ENCODE data around the gene FBXO4.
A peak's percentile ranks its signal among the peaks of the same experiment; 100 is the strongest.

The FBXO4 gene, protein sequence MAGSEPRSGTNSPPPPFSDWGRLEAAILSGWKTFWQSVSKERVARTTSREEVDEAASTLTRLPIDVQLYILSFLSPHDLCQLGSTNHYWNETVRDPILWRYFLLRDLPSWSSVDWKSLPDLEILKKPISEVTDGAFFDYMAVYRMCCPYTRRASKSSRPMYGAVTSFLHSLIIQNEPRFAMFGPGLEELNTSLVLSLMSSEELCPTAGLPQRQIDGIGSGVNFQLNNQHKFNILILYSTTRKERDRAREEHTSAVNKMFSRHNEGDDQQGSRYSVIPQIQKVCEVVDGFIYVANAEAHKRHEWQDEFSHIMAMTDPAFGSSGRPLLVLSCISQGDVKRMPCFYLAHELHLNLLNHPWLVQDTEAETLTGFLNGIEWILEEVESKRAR

DNA sequence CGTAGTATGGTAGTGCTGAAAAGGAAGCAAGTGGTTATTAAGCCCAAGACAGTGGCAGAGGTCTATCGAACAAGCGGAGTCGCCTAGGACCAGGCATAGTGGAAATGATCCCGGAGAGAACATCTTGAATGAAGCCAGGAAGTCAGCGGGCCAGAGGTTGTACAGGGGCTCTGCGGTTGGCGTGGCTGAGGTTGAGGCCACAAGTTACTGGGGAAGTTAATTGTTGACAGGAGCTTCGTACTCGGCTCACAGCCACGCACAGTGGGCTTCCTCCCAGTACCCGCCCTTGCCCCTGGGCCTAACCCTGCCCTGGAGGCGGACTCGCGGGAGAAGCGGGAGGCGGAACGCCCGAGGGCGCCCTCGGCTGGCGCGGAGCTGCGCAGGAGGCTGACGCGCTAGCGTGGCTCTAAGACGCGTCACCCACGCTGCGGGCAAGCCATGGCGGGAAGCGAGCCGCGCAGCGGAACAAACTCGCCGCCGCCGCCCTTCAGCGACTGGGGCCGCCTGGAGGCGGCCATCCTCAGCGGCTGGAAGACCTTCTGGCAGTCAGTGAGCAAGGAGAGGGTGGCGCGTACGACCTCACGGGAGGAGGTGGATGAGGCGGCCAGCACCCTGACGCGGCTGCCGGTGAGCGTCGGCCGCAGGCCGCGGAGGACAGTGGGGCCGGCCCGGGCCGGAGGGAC lies at the start of gene FBXO4:
Gene FBXO4 (plus strand): TSS at position 410 of the 683 bp plus-strand sequence. CDS start 29 bp downstream, at position 439.
- peak within 1 kb of the TSS; percentile 94 for H3K4me3 ChIP-seq (ENCODE audit: low read length)
- H3K27me3 ChIP-seq (ENCODE audit: control insufficient read depth, insufficient read depth, low read length), result no peaks in the 10 kb centered on the region
- H3K4me1 ChIP-seq (ENCODE audit: control insufficient read depth, insufficient read depth, low read length), result peaks cover 6% of the 10 kb centered on the region
- peaks cover 2% of the 10 kb centered on the region for H3K36me3 ChIP-seq (ENCODE audit: control insufficient read depth, insufficient read depth, low read length)
- peak within 1 kb of the TSS; percentile 89 for H3K9ac ChIP-seq (ENCODE audit: low read length)
- peak within 1 kb of the TSS; percentile 89 for H3K27ac ChIP-seq (ENCODE audit: low read depth, low read length)

DNA sequence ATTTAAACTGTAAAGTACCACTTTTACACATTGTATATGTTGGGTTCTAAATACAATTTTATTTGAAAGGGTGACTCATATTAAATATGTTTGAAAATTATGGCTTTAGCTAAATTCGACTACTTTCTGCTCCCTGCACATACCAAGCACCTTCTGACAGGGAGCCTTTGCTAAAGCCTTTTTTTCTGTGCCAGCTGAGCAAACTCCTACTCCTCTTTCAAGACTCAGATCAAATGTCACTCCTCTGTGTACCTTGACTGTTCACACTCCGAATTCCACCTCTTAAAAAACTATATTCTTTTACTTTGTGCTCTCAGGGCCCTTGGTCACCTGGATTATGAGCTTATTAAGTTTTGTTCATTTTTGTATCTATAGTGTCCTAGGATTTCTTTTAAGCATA lies 48.4 kb upstream of the FBXO4 start:
- Histone ChIP-seq H3K4me3 (ENCODE audit: low read length) (no peak overlapping the region), H3K27ac (ENCODE audit: low read depth, low read length) (no peak overlapping the region), H3K9ac (ENCODE audit: low read length) (no peak overlapping the region), H3K36me3 (ENCODE audit: control insufficient read depth, insufficient read depth, low read length) (no peaks in the 10 kb centered on the region), H3K4me1 (ENCODE audit: control insufficient read depth, insufficient read depth, low read length) (no peaks in the 10 kb centered on the region), H3K27me3 (ENCODE audit: control insufficient read depth, insufficient read depth, low read length) (no peaks in the 10 kb centered on the region)

DNA sequence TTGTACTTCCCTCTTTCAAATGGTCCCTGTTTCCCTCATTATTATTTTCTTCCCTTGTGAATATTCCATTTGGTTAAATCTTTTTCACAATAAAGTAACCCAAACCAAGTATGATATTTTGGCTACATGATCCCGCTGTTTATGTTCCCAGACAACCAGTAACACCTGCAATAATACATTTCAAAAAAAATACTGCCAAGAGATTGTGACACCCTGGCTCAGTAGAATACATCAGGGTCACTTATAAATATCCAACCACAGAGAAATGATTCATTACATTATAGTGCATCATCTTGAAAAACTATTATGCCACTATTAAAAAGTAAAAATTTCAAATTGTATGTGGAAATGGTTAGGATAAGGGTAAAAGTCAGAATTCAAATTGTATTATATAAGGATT lies 47.7 kb upstream of the FBXO4 start:
- Histone ChIP-seq H3K9ac (ENCODE audit: low read length) (no peak overlapping the region), H3K27me3 (ENCODE audit: control insufficient read depth, insufficient read depth, low read length) (no peaks in the 10 kb centered on the region)

DNA sequence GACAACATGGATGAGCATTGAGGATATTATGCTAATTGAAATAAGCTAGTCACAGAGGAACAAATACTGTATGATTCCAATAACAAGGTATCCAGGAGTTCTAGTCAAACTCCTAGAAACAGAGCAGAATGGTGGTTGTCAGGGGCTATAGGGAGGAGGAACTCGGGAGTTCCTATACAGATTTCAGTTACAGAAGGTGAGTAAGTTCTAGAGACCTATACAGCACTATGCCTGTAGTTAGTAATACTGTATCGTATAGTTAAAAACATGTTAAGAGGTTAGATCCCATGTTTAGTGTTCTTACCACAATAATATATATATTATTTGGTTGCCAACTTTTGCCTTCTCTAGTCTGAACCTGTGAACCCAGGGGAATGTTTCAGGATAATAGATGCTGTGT lies 46.9 kb upstream of the FBXO4 start:
- Histone ChIP-seq H3K4me1 (ENCODE audit: control insufficient read depth, insufficient read depth, low read length) (no peaks in the 10 kb centered on the region), H3K4me3 (ENCODE audit: low read length) (no peak overlapping the region), H3K9ac (ENCODE audit: low read length) (no peak overlapping the region), H3K36me3 (ENCODE audit: control insufficient read depth, insufficient read depth, low read length) (no peaks in the 10 kb centered on the region), H3K27me3 (ENCODE audit: control insufficient read depth, insufficient read depth, low read length) (no peaks in the 10 kb centered on the region), H3K27ac (ENCODE audit: low read depth, low read length) (no peak overlapping the region)

More for the DNA sequence above, 47.7 kb upstream of the FBXO4 start:
- no peak overlapping the region for H3K27ac ChIP-seq (ENCODE audit: low read depth, low read length)
- no peaks in the 10 kb centered on the region for H3K4me1 ChIP-seq (ENCODE audit: control insufficient read depth, insufficient read depth, low read length)
- no peaks in the 10 kb centered on the region for H3K36me3 ChIP-seq (ENCODE audit: control insufficient read depth, insufficient read depth, low read length)
- H3K4me3 ChIP-seq (ENCODE audit: low read length), result no peak overlapping the region

DNA sequence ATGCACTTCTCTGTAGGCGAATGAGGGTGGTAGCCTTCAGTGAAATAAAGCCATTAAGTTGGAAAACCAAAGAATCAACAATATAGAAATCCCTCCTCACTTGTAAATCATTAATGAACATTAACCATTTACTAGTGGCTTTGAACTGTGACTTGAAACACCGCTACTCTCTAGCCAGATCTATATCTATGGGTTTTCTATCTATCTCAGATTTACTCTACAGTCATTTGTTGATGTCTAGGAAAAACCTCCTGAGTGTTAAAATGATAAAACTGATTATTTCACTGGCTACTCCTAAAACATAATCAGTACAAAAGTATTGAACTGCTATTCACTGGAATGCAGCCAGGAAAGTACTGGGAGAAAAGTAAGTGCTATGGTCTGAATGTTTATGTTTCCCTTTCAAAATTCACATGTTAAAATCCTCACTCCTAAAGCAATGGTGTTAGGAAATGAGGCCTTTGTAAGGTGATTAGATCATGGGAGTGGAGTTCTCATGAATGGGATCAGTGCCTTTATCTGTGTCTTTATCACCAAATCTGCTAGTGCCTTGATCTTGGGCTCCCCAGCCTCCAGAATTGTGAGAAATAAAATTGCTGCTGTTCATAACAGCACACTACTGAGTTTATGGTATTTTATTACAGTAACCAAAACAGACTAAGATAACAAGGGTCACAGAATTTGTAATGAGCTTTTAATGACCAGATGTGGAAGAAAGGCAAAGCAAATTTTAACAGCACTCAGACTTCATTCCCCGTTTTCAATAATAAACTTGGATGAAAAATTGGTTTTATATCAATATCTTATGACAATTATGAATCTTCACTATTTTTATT lies 46.2 kb upstream of the FBXO4 start:
- H3K27me3 ChIP-seq (ENCODE audit: control insufficient read depth, insufficient read depth, low read length), result no peaks in the 10 kb centered on the region
- no peaks in the 10 kb centered on the region for H3K36me3 ChIP-seq (ENCODE audit: control insufficient read depth, insufficient read depth, low read length)
- H3K4me3 ChIP-seq (ENCODE audit: low read length), result no peak overlapping the region
- H3K27ac ChIP-seq (ENCODE audit: low read depth, low read length), result no peak overlapping the region
- no peak overlapping the region for H3K9ac ChIP-seq (ENCODE audit: low read length)
- no peaks in the 10 kb centered on the region for H3K4me1 ChIP-seq (ENCODE audit: control insufficient read depth, insufficient read depth, low read length)

DNA sequence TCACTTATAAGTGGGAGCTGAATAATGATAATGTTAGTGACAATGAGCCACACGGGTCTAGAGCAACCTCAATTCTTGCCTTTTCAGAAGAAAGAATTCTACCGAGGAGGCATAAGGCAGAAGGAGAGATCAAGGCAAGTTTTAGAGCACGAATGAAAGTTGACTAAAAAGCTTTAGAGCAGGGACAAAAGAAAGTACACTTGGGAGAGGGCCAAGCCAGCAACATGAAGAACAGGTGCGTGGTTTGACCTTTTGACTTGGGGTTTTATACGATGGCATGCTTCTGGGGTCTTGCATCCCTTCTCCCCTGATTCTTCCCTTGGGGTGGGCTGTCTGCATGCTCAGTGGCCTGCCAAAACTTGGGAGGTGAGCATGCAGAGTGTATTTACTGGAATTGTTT lies 42.3 kb upstream of the FBXO4 start:
- Histone ChIP-seq H3K36me3 (ENCODE audit: control insufficient read depth, insufficient read depth, low read length) (no peaks in the 10 kb centered on the region), H3K9ac (ENCODE audit: low read length) (no peak overlapping the region), H3K4me3 (ENCODE audit: low read length) (no peak overlapping the region), H3K4me1 (ENCODE audit: control insufficient read depth, insufficient read depth, low read length) (no peaks in the 10 kb centered on the region), H3K27me3 (ENCODE audit: control insufficient read depth, insufficient read depth, low read length) (no peaks in the 10 kb centered on the region), H3K27ac (ENCODE audit: low read depth, low read length) (no peak overlapping the region)

DNA sequence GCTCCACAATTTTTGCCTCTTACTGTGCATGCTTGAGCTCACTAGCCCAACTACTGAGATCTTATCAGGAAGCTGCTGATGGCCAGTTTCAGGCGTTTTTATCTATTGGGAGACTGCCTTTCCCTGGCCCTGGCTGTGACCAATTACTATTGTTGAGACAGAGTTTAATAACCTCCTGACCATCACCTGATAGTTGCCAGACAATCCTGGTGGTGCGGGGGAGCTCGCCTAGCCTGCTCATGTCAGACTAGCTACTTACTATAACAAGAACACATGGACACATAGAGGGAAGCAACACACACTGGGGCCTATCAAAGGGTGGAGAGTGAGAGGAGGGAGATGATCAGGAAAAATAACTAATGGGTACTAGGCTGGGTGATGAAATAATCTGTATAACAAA lies 41.8 kb upstream of the FBXO4 start:
- no peak overlapping the region for H3K9ac ChIP-seq (ENCODE audit: low read length)
- H3K4me3 ChIP-seq (ENCODE audit: low read length), result no peak overlapping the region
- H3K27me3 ChIP-seq (ENCODE audit: control insufficient read depth, insufficient read depth, low read length), result no peaks in the 10 kb centered on the region
- no peak overlapping the region for H3K27ac ChIP-seq (ENCODE audit: low read depth, low read length)
- no peaks in the 10 kb centered on the region for H3K4me1 ChIP-seq (ENCODE audit: control insufficient read depth, insufficient read depth, low read length)
- no peaks in the 10 kb centered on the region for H3K36me3 ChIP-seq (ENCODE audit: control insufficient read depth, insufficient read depth, low read length)

DNA sequence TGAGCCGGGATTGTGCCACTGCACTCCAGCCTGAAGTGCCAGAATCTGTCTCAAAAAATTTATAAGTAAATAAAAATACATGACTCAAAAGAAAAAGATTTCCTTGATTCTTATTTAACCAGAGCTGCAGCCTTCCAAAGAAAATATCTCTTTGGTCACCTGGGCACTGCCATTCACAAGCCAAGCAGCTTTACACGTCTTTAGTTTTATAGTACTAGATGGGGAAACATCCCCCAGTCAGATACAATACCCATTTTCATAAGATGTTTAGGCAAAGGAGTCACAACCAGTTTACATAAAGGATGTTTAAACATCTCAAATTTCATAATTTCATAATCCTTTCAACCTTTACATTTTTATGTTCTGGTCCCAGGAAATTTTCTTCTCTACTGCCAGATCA lies 41.1 kb upstream of the FBXO4 start:
- Histone ChIP-seq H3K4me1 (ENCODE audit: control insufficient read depth, insufficient read depth, low read length) (no peaks in the 10 kb centered on the region), H3K36me3 (ENCODE audit: control insufficient read depth, insufficient read depth, low read length) (no peaks in the 10 kb centered on the region), H3K27ac (ENCODE audit: low read depth, low read length) (no peak overlapping the region), H3K4me3 (ENCODE audit: low read length) (no peak overlapping the region), H3K27me3 (ENCODE audit: control insufficient read depth, insufficient read depth, low read length) (no peaks in the 10 kb centered on the region), H3K9ac (ENCODE audit: low read length) (no peak overlapping the region)

DNA sequence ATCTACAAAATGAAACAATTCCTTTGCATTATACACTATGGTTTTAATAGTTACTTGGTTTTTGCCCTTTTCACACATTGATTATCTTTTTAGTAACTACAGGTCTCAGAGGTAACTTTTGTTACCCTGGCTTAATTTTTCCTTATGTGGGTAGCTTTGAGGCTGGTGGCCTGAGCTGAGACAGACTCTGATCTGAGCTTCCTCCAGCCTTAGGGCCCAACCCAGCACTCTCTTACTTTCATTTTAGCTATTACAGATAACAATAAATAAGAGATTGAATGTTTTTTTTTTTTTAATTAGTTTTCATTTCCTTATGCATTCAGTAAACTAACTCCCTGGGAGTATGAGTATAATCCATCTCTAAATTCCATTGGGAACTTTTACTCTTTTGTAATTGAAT lies 39.8 kb upstream of the FBXO4 start:
- Histone ChIP-seq H3K36me3 (ENCODE audit: control insufficient read depth, insufficient read depth, low read length) (no peaks in the 10 kb centered on the region), H3K9ac (ENCODE audit: low read length) (no peak overlapping the region), H3K4me1 (ENCODE audit: control insufficient read depth, insufficient read depth, low read length) (no peaks in the 10 kb centered on the region), H3K27me3 (ENCODE audit: control insufficient read depth, insufficient read depth, low read length) (no peaks in the 10 kb centered on the region), H3K4me3 (ENCODE audit: low read length) (no peak overlapping the region), H3K27ac (ENCODE audit: low read depth, low read length) (no peak overlapping the region)

DNA sequence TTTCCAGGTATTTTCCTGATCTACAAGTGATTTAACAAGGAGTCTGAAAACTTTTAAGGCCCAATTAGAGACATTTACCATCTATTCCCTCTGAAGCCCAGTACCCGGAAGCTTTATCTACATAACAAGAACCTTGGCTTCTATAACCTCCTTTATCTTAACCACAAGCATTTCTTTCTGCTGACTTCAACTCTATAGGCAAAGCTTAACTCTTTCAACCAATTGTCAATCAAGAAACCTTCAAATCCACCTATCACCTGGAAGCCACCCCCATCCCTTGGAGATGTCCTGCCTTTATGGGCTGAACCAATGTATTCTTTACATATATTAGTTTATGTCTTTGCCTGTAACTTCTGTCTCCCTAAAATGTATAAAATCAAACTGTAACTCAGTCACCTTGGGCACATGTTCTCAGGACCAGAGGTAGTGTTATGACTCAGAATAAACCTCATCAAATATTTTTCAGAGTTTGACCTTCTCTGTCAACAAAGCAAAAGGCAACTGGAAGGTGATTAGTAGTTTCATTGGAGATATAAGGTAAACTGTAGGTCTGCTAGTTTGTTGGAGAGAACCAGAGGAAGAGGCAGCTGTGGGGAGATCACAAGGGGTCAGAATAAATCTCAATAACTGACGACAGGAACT lies 33.9 kb upstream of the FBXO4 start:
- H3K27ac ChIP-seq (ENCODE audit: low read depth, low read length), result no peak overlapping the region
- no peak overlapping the region for H3K9ac ChIP-seq (ENCODE audit: low read length)
- no peaks in the 10 kb centered on the region for H3K27me3 ChIP-seq (ENCODE audit: control insufficient read depth, insufficient read depth, low read length)
- H3K36me3 ChIP-seq (ENCODE audit: control insufficient read depth, insufficient read depth, low read length), result no peaks in the 10 kb centered on the region
- H3K4me3 ChIP-seq (ENCODE audit: low read length), result no peak overlapping the region
- H3K4me1 ChIP-seq (ENCODE audit: control insufficient read depth, insufficient read depth, low read length), result no peaks in the 10 kb centered on the region

DNA sequence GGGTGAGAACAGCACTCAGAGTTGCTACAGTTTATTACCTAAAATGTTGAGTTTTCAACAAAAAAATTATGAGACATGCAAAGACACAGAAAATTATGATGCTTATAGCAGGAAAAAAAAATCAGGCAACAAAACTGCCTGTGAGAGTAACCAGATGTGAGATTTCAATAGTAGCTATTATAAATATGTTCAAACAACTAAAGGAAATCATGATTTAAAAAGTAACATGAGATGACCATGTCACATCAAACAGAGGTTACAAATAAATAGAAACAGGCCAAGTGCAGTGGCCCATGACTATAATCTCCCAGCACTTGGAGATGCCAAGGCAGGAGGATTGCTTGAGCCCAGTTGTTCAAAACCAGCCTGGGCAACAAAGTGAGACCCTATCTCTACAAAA lies 33.0 kb upstream of the FBXO4 start:
- Histone ChIP-seq H3K27me3 (ENCODE audit: control insufficient read depth, insufficient read depth, low read length) (no peaks in the 10 kb centered on the region), H3K27ac (ENCODE audit: low read depth, low read length) (no peak overlapping the region), H3K4me1 (ENCODE audit: control insufficient read depth, insufficient read depth, low read length) (no peaks in the 10 kb centered on the region), H3K4me3 (ENCODE audit: low read length) (no peak overlapping the region), H3K36me3 (ENCODE audit: control insufficient read depth, insufficient read depth, low read length) (no peaks in the 10 kb centered on the region), H3K9ac (ENCODE audit: low read length) (no peak overlapping the region)
